DMS53 (cell line): Measurements from ENCODE around the gene BICC1.

ENCODE experiments used
- DNase-seq: peaks from one replicate; lab custom pipeline; 2025; lab: John Stamatoyannopoulos, UW

BICC1 gene

GRCh38 chr10:58867683-58868082, 355.0 kb downstream of the BICC1 start:
- no peak for DNase-seq

- DNase-seq = no peak
Measured at GRCh38 chr10:58868736-58869435, 356.2 kb downstream of the BICC1 start.

DNA sequence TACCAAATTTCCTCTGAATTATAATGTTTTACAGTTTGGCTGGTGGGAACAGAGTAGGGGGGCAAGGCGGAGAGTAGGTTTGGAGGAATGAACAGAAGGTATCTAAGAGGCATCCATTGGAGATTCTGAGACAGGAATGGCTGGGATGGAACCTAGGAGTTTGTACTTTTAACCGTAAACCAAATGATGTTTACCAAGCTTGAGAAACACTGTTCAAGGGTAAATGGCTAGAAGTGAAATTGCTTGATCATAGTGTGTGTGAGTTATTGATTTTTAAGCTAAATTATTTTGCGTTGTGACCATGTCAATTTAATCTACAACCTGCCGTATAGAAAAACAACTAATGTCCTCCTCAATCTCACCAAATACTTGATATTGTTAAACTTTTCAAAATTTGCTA, 357.4 kb downstream of the BICC1 start:
- no peak for DNase-seq

- no peak for DNase-seq
Measured at GRCh38 chr10:58873161-58873560, 360.5 kb downstream of the BICC1 start.
